ENCODE data around the gene IRAK1.

The IRAK1 gene

GRCh38 chrX:153969904-153970356, 49.8 kb downstream of the IRAK1 start:
- DNase-seq = no peak

GRCh38 chrX:153969125-153969903, 50.4 kb downstream of the IRAK1 start:
- no peak for DNase-seq

GRCh38 chrX:153968754-153969124, 51.0 kb downstream of the IRAK1 start:
- no peak for DNase-seq

- no peak for DNase-seq
These were observed 51.4 kb downstream of the IRAK1 start for GRCh38 chrX:153968255-153968654.

- no peak for DNase-seq
These were observed 52.0 kb downstream of the IRAK1 start for GRCh38 chrX:153967536-153968224.

GRCh38 chrX:153966841-153967535, 52.7 kb downstream of the IRAK1 start:
- no peak for DNase-seq

- DNase-seq = no peak
These were observed 53.4 kb downstream of the IRAK1 start for GRCh38 chrX:153966283-153966688.

GRCh38 chrX:153965406-153965805, 54.3 kb downstream of the IRAK1 start:
- no peak for DNase-seq

DNA sequence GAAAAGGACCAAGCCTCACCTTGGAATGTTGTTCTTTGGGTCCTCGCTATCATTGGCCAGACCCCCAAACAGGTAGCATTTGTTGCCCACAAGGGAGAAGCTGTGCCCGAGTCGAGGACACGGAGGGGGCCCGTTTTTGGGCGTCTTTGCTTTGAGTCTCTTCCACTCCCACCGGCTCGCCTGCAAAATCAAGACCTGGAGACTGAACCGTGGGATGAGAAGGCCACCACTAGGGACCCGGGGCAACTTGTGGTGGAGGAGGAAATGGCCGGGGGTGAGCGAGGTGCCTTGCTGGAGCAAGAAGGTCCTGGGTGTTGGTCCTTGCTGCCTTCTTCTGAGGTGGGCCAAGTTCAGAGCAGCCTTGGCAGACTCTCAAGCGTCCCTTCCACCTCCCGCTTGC, 55.6 kb downstream of the IRAK1 start:
- no peak for DNase-seq

DNA sequence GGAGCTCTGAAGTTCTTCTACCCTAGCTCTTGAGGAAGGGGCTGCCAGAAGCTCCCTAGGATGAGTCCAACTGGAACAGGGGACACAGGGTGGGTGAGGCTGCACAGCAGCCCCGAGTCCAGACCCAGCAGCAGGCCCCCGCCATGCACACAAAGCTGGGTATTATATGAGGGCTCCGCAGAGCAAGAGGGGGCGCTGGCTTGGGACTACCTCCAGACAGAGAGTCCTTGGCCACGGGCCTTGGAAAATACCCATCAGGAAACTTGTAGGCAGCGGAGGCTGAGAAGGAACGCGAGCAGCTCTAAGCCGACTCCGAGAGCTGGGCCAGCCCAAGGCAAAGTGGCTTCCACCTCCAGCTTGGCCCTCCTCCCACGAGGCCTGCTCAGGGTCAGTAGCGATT, 56.2 kb downstream of the IRAK1 start:
- DNase-seq = no peak

- no peak for DNase-seq
These were observed 58.4 kb downstream of the IRAK1 start for GRCh38 chrX:153961292-153961691.

DNA sequence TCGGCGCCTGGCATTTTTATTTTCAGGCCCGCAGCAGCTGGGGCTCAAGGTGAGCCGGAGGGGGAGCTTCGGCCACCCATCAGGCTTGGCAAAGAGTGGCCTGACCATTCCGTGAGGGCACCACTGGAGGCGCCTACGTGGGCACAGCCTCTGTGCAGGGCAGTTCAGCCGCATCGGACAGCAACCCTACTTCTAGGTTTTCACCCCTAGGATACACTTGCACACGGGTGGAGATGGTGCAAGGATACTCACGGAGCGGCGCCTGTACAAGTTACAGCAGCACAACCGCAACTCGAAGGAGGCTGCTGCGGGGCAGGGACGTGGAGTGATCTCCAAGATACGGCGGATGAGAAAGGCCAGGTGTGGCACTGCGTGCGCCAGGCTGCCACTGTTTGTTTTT, 58.9 kb downstream of the IRAK1 start:
- DNase-seq = no peak
